Embryonic facial prominence (tissue), 1 donor: ENCODE measurements around the gene SLC9A4.
"Not testable (repeated sequence)": the region's sequence is repeated elsewhere in the genome, so short reads cannot be mapped to it uniquely, and the experiment has no call there.

Experiments
- DNase-seq: peaks from one replicate; pipeline ENCODE4 v3.0.0-alpha.2; 2016; ENCODE audit errors: extremely low spot score

The SLC9A4 gene

DNA sequence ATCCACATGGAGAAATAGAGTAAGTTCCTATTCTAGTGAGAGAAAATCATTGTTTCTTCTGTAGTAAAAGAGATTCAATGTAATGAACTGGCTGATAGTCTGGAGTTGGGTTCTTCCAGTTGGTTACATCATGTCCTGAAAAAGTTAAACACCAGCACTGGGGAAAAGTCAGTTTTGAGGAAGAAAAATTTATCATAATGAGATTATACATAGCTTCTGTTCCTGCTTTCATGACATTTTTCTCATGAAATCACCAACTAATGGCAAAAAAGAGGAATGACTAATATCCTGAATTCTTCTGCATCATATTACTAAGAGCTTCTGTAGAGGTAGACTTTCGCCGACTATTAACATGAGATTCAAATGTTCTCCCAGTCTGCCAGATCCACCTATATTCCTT lies 77.1 kb downstream of the SLC9A4 start:
- no peak for DNase-seq

DNA sequence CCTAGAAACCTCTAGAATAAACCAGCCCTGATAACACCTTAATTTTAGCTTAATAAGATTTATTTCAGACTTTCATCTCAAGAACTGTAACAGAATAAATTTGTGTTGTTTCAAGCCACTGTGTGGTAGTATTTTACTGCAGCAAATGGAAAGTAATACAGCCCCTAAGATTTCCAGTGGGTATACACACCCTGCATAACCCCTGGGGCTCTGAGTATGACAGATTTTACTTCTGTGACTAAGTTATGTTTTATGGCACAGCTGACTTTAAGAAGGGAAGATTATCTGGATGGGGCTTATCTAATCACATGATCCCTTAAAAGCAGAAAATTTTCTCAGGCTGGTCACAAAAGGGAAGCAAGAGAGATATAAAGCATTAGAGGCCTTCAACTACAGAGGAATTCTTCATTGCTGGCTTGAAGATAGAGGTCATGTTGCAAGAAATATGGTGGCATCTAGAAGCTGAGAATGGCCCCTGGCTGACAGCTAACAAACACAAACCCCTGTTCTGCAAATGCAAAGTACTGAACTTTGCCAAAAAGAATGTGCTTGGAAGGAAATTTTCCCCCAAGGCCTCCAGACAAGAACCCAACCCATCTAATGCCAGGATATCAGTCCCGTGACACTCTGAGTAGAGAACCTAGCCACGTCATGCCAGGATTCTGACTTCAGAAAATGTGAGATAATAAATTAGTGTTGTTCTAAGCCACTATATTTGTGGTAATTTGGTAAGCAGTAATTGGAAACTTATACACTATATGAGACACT lies 78.5 kb downstream of the SLC9A4 start:
- no peak for DNase-seq

DNA sequence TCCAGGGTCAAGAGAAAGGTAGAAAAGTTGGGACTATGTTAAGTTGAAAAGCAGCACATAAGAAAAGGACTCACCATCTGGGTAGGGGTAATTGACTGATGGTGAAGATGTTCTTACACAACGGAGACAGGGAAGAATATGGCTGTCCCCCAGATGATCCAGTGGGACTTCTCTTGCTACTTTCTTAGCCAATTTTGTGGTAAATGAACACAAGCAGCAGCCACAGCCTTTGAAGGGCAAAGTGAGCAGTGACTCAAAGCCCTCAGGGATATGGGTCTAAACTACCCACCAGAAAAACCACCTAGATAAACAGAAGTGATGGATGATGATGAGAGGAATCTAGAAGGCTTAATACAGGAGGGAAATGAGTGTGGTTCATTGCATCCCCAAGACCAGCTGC lies 80.6 kb downstream of the SLC9A4 start:
- DNase-seq: no peak

DNA sequence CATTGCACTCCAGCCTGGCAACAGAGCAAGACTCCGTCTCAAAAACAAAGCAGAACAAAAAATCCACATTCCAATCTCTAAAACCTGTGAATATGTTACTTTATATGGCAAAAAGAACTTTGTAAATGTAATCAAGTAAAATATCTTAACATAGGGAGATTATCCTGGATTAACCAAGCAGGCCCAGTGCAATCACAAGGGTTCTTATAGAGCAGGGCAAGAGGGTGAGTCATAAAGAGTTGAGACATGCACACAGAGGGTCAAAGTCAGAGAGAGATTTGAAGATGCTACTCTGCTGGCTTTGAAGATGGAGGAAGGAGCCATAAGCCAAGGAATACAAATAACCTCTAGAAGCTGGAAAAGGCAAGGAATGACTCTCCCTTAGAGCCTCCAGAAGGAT lies 85.4 kb downstream of the SLC9A4 start:
- DNase-seq: no peak

DNA sequence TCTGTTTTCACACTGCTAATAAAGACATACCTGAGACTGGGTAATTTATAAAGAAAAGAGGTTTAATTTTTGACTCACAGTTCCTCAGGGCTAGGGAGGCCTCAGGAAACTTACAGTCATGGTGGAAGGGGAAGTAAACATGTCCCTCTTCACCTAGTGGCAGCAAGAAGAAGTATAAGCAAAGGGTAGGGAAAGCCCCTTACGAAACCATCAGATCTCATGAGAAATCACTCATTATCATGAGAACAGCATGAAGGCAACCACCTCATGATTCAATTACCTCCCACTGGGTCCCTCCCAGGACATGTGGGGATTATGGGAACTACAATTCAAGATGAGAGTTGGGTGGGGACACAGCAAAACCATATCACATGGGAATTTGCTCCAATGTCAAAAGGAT lies 89.5 kb downstream of the SLC9A4 start:
- not testable (repeated sequence) for DNase-seq

DNA sequence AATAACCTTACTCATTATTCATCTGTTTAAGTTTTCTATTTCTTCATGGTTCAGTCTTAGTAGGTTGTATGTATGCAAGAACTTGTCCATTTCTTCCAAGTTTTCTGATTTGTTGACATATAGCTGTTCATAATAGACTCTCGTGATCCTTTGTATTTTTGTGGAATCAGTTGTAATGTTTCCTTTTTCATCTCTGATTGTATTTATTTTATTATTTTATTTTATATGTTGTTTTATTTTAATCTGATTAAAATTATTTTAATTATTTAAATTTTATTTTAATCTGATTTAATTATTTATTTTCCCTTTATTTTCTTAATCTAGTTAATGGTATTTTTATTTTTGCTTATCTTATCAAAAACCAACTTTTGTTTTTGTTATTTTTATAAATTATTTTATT lies 102.9 kb downstream of the SLC9A4 start:
- no peak for DNase-seq

DNA sequence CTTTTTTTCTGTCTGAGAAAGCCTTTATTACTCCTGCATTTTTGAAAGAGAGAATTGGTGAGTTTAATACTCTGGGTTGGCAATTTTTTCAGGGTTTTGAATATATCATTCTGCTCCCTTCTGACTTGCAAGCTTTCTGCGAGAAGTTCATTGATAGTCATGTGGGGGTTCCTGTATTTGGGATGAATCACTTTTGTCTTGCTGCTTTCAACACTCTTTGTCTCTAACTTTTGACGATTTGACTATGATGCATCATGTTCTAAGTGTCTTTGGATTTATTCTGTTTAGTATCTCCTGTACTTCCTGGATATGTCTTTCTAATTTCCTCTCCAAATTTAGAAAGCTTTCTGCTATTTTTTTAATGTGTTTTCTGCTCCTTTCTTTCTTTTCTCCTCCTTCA lies 105.3 kb downstream of the SLC9A4 start:
- DNase-seq: no peak

DNA sequence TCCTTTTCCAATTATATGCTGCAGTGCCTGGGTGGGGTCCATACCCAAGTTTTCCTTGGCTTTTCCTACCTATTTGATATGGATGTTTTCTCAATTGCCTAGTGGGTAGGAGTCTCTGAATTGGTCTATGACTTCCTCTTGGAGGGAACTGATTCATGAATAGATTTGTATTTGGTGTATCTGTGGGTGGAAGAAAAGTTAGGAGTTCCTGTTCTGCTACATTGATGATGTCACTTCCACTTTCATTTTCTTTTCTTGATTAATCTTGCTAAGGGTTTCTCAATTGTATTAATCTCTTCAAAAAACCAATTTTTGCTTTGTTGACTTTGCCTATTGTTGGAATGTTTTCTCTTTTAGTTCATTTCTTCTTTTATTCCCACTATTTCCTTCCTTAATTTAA lies 108.9 kb downstream of the SLC9A4 start:
- no peak for DNase-seq

DNA sequence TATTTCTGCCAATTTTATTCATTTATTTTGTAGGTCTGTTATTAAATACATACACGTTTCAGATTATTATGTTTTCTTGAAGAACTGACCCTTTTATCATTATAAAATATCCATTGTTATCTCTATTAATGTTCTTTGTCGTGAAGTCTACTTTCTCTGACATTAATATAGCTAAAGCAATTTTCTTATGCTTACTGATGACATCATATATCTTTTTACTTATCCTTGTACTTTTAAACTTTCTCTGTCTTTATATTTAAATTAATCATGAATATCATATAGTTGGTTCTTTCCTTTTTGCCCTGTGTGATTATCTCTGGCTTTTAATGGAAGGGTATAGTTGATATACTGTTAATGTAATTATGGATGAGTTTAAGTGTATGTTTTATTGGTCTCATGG lies 109.8 kb downstream of the SLC9A4 start:
- DNase-seq: no peak
